H4 (cell line): Measurements from ENCODE around the gene PCDHA8. TPM values are rescaled to one million over a fixed set of nuclear protein-coding genes. Genes with fewer than 3 reads are reported as not detected.
"Not testable (repeated sequence)": the region's sequence is repeated elsewhere in the genome, so short reads cannot be mapped to it uniquely, and the experiment has no call there.

Source experiments
- DNase-seq: peaks from one replicate; pipeline ENCODE4 v3.0.0-alpha.2; 2015; ENCODE audit warnings: low spot score
- total RNA-seq: library from RNA; depleted of rRNA; stranded (reverse); fragments of >200 nt; shearing (Covaris generic); gene quantifications from 2 replicates; pipeline ENCODE4 v1.2.3, GENCODE V29; 2014; rRNA removed

Gene PCDHA8
- total RNA-seq = 0.04 and 0.17 TPM in 2 replicates

GRCh38 chr5:140840978-140841962, at the start of gene PCDHA8:
PCDHA8 (plus strand) TSS chr5:140841187; CDS start chr5:140841322, 135 bp downstream.
- peak; percentile 19 for DNase-seq

GRCh38 chr5:140794595-140795258, 46.3 kb upstream of the PCDHA8 start, which contains the start of gene PCDHA2:
PCDHA2 (plus strand) TSS chr5:140794852.
- DNase-seq = peak; percentile 48

GRCh38 chr5:140795259-140795641, 45.7 kb upstream of the PCDHA8 start:
- peak; percentile 29 for DNase-seq

GRCh38 chr5:140796072-140796717, 44.8 kb upstream of the PCDHA8 start:
- not testable (repeated sequence) for DNase-seq

GRCh38 chr5:140796718-140797095, 44.3 kb upstream of the PCDHA8 start:
- DNase-seq = no peak

GRCh38 chr5:140800816-140801493, 40.0 kb upstream of the PCDHA8 start, which contains the start of gene PCDHA3:
PCDHA3 (plus strand) TSS chr5:140801057.
- DNase-seq = peak; percentile 75

- DNase-seq = peak; percentile 51
Observed at GRCh38 chr5:140801494-140801841, 39.5 kb upstream of the PCDHA8 start.

GRCh38 chr5:140802381-140802780, 38.6 kb upstream of the PCDHA8 start:
- not testable (repeated sequence) for DNase-seq

- no peak for DNase-seq
Observed at GRCh38 chr5:140802781-140803271, 38.2 kb upstream of the PCDHA8 start.

GRCh38 chr5:140806834-140807775, 33.9 kb upstream of the PCDHA8 start, which contains the start of gene PCDHA4:
PCDHA4 (plus strand) TSS chr5:140807068.
- DNase-seq = no peak

- DNase-seq = not testable (repeated sequence)
Observed at GRCh38 chr5:140808241-140808888, 32.6 kb upstream of the PCDHA8 start.

- no peak for DNase-seq
Observed at GRCh38 chr5:140808889-140809291, 32.1 kb upstream of the PCDHA8 start.

GRCh38 chr5:140821375-140822280, 19.4 kb upstream of the PCDHA8 start, which contains the start of gene PCDHA5:
PCDHA5 (plus strand) TSS chr5:140821613.
- DNase-seq = no peak

GRCh38 chr5:140822281-140822629, 18.7 kb upstream of the PCDHA8 start:
- DNase-seq = no peak

- not testable (repeated sequence) for DNase-seq
Observed at GRCh38 chr5:140822969-140823368, 18.0 kb upstream of the PCDHA8 start.

GRCh38 chr5:140823475-140823874, 17.5 kb upstream of the PCDHA8 start:
- DNase-seq = no peak

GRCh38 chr5:140827704-140828361, 13.2 kb upstream of the PCDHA8 start, which contains the start of gene PCDHA6:
PCDHA6 (plus strand) TSS chr5:140827960; CDS start chr5:140828092, 132 bp downstream.
- no peak for DNase-seq

GRCh38 chr5:140828362-140828737, 12.6 kb upstream of the PCDHA8 start:
- no peak for DNase-seq
